Mesendoderm (in vitro differentiated cells): ENCODE data around the gene RNF220.

Experiments used
- DNase-seq: peaks from one replicate; pipeline ENCODE4 v3.0.0; 2013
- H2AK5ac ChIP-seq: 2 replicates; pipeline ENCODE4 v1.6.1; 2013; ENCODE audit warnings: low read length, inconsistent platforms
- H2BK120ac ChIP-seq: 2 replicates; pipeline ENCODE4 v1.6.1; 2013; ENCODE audit warnings: low read depth, mild to moderate bottlenecking, low read length, moderate library complexity, mixed read lengths
- H2BK15ac ChIP-seq: replicated peaks from 2 replicates; pipeline ENCODE4 v1.6.1; 2013; ENCODE audit warnings: low read depth, mild to moderate bottlenecking, moderate library complexity
- H2BK5ac ChIP-seq: 2 replicates; pipeline ENCODE4 v1.6.1; 2013; ENCODE audit warnings: low read length, inconsistent platforms
- H3K18ac ChIP-seq: 2 replicates; pipeline ENCODE4 v1.6.1; 2013; ENCODE audit warnings: mild to moderate bottlenecking, low read length, mixed read lengths
- H3K23ac ChIP-seq: one replicate; pipeline ENCODE4 v1.6.1; 2013; ENCODE audit warnings: low read length
- H3K27ac ChIP-seq: 2 replicates; pipeline ENCODE4 v1.5.1; 2013; ENCODE audit warnings: low read depth, mild to moderate bottlenecking, inconsistent platforms, low read length, moderate library complexity
- H3K27me3 ChIP-seq: 2 replicates; pipeline ENCODE4 v1.6.1; 2013; ENCODE audit warnings: low read length, control low read depth, mild to moderate bottlenecking, inconsistent platforms; ENCODE audit not compliant: insufficient read depth, poor library complexity
- H3K36me3 ChIP-seq: 2 replicates; pipeline ENCODE4 v1.6.1; 2013; ENCODE audit warnings: low read length, inconsistent platforms; ENCODE audit not compliant: control insufficient read depth, insufficient read depth
- H3K4ac ChIP-seq: one replicate; pipeline ENCODE4 v1.6.1; 2013; ENCODE audit warnings: low read depth, mild to moderate bottlenecking, low read length, moderate library complexity
- H3K4me1 ChIP-seq: 2 replicates; pipeline ENCODE4 v1.6.1; 2013; ENCODE audit warnings: low read depth, low read length, inconsistent platforms; ENCODE audit not compliant: control insufficient read depth
- H3K4me2 ChIP-seq: 2 replicates; pipeline ENCODE4 v1.6.1; 2013; ENCODE audit warnings: low read length
- H3K4me3 ChIP-seq: 2 replicates; pipeline ENCODE4 v1.5.1; 2013; ENCODE audit warnings: mild to moderate bottlenecking, low read length
- H3K56ac ChIP-seq: one replicate; pipeline ENCODE4 v1.6.1; 2013; ENCODE audit warnings: low read length
- H3K79me1 ChIP-seq: 2 replicates; pipeline ENCODE4 v1.6.1; 2013; ENCODE audit warnings: low read length, inconsistent platforms
- H3K79me2 ChIP-seq: 2 replicates; pipeline ENCODE4 v1.6.1; 2013; ENCODE audit warnings: mild to moderate bottlenecking, low read length; ENCODE audit not compliant: control insufficient read depth, insufficient read depth
- H3K9ac ChIP-seq: 2 replicates; pipeline ENCODE4 v1.6.1; 2013; ENCODE audit warnings: low read length, inconsistent platforms
- H4K5ac ChIP-seq: one replicate; pipeline ENCODE4 v1.6.1; 2013; ENCODE audit warnings: low read length
- H4K8ac ChIP-seq: one replicate; pipeline ENCODE4 v1.6.1; 2013; ENCODE audit warnings: low read depth, mild to moderate bottlenecking, control low read depth, low read length, moderate library complexity
- WGBS: extraction: QIAGEN DNeasy Blood & Tissue Kit; methylation state at CpG from one replicate; pipeline ENCODE4 v1.1.7; 2013; ENCODE audit warnings: low lambda C conversion rate, missing lambda C conversion rate; ENCODE audit not compliant: insufficient coverage; ENCODE audit errors: extremely low coverage; 5-methylcytosine and 5-hydroxymethylcytosine counted together

RNF220 gene

DNA sequence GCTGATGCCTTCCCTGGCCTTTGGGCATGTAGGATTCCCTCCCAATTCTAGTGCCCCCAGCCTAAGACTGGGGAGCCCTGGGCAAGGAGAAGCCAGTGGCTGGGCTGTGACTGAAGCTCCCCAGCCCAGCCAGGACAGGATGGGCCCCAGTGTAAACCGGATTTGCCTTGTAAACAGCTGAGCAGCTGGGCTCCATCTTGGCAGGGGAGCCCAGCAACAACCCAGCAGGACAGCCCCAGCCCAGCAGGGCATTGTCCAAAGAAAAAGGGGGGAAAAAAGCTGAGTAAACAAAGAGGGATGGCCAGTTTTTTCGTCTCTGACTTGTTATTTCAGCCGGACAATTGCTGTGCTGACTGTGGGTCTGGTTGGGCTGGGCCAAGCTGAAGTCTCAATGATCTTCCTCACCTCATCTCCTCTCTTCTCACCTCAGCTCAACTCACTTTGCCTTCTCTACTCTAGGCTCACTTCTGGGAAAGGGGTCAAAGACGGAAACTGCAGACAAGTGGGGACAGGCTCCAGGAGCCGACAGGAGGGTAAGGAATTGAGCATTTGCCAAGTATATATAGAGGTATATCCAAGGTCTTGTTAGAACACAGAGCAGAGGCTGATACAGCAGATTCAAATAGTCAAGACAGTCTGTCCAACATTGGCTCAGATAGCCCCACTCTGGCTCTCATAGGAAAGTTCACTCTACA lies 171.5 kb downstream of the RNF220 start:
- Histone ChIP-seq H3K27me3 (no peaks in the 10 kb centered on the region), H2BK15ac (no peak overlapping the region), H3K79me1 (no peaks in the 10 kb centered on the region), H3K4me3 (no peak overlapping the region), H2BK5ac (no peak overlapping the region), H4K8ac (no peak overlapping the region), H3K79me2 (no peaks in the 10 kb centered on the region), H3K18ac (no peak overlapping the region), H3K4me1 (peaks cover 4% of the 10 kb centered on the region), H3K23ac (no peak overlapping the region), H3K36me3 (no peaks in the 10 kb centered on the region), H3K4ac (no peak overlapping the region), H3K56ac (no peak overlapping the region), H3K4me2 (no peak overlapping the region), H3K9ac (no peak overlapping the region), H2BK120ac (no peak overlapping the region), H4K5ac (no peak overlapping the region), H3K27ac (no peak overlapping the region), H2AK5ac (no peak overlapping the region)
- WGBS, result no CpG with 5 or more reads among the region's 5 CpGs
- DNase-seq, result no peak

GRCh38 chr1:44581205-44581604 lies 176.2 kb downstream of the RNF220 start:
- no peak for DNase-seq
- Histone ChIP-seq H2AK5ac (no peak overlapping the region), H2BK15ac (no peak overlapping the region), H2BK5ac (no peak overlapping the region), H4K8ac (no peak overlapping the region), H3K4ac (no peak overlapping the region), H2BK120ac (no peak overlapping the region), H4K5ac (no peak overlapping the region), H3K56ac (no peak overlapping the region), H3K36me3 (no peaks in the 10 kb centered on the region), H3K79me2 (no peaks in the 10 kb centered on the region), H3K79me1 (no peaks in the 10 kb centered on the region), H3K18ac (no peak overlapping the region), H3K4me2 (no peak overlapping the region), H3K4me3 (no peak overlapping the region), H3K4me1 (peaks cover 4% of the 10 kb centered on the region), H3K27me3 (no peaks in the 10 kb centered on the region), H3K9ac (no peak overlapping the region), H3K27ac (no peak overlapping the region), H3K23ac (no peak overlapping the region)
- no CpG with 5 or more reads among the region's 6 CpGs for WGBS

GRCh38 chr1:44584167-44584566 lies 179.1 kb downstream of the RNF220 start:
- no peaks in the 10 kb centered on the region for H3K36me3 ChIP-seq
- no peak overlapping the region for H3K18ac ChIP-seq
- no peaks in the 10 kb centered on the region for H3K79me1 ChIP-seq
- H4K5ac ChIP-seq, result no peak overlapping the region
- H3K56ac ChIP-seq, result no peak overlapping the region
- peak; percentile 23 for DNase-seq
- no peak overlapping the region for H3K23ac ChIP-seq
- no peak overlapping the region for H3K4me3 ChIP-seq
- no peak overlapping the region for H2BK120ac ChIP-seq
- H4K8ac ChIP-seq, result no peak overlapping the region
- H3K27me3 ChIP-seq, result no peaks in the 10 kb centered on the region
- H3K9ac ChIP-seq, result no peak overlapping the region
- H3K27ac ChIP-seq, result no peak overlapping the region
- no peaks in the 10 kb centered on the region for H3K79me2 ChIP-seq
- H2BK15ac ChIP-seq, result no peak overlapping the region
- no peaks in the 10 kb centered on the region for H3K4me1 ChIP-seq
- no peak overlapping the region for H3K4ac ChIP-seq
- no peak overlapping the region for H2BK5ac ChIP-seq
- no CpG with 5 or more reads among the region's 6 CpGs for WGBS
- no peak overlapping the region for H3K4me2 ChIP-seq
- no peak overlapping the region for H2AK5ac ChIP-seq

DNA sequence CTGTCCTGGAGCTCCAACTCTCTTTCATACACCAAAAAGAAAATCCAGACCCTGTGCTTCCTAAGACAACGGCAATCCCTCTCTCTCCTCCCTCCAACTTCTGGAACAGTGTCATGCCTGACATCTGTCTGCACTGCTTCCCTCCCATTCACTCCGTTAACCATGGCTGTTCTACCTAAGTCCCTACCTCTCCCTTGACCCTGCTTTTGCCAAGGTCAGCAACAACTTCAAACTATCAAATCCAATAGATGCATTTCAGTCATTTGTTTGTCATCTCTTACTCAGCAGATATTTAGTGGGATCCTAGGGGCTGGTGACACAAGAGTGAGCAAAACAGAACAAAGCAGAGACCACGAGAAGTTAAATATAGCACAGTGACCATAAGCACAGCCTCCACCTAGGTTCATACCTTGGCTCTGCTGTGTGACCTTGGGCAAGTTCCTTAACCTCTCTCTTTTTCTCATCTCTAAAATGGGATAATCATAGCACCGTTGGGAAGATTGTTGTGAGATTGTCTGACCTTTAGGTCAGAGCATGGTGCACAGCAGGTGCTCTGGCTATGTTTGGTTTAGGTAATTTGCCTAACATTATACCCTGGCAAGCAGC lies 180.4 kb downstream of the RNF220 start:
- H3K9ac ChIP-seq, result no peak overlapping the region

GRCh38 chr1:44587796-44588460 lies 182.9 kb downstream of the RNF220 start:
- Histone ChIP-seq H4K5ac (no peak overlapping the region), H2BK5ac (no peak overlapping the region), H3K4ac (no peak overlapping the region), H3K23ac (no peak overlapping the region), H3K79me2 (no peaks in the 10 kb centered on the region), H3K4me1 (no peaks in the 10 kb centered on the region), H3K18ac (no peak overlapping the region), H3K36me3 (no peaks in the 10 kb centered on the region), H3K4me2 (no peak overlapping the region), H3K4me3 (no peak overlapping the region), H2BK120ac (no peak overlapping the region), H2AK5ac (no peak overlapping the region), H4K8ac (no peak overlapping the region), H3K27ac (no peak overlapping the region), H3K79me1 (no peaks in the 10 kb centered on the region), H3K9ac (no peak overlapping the region), H2BK15ac (no peak overlapping the region), H3K56ac (no peak overlapping the region), H3K27me3 (no peaks in the 10 kb centered on the region)
- WGBS, result no CpG with 5 or more reads among the region's 17 CpGs
- no peak for DNase-seq

More for the DNA sequence above, 180.4 kb downstream of the RNF220 start:
- Histone ChIP-seq H4K5ac (no peak overlapping the region), H3K27ac (no peak overlapping the region), H3K18ac (no peak overlapping the region), H2AK5ac (no peak overlapping the region), H3K56ac (no peak overlapping the region), H3K4me3 (no peak overlapping the region), H3K79me2 (no peaks in the 10 kb centered on the region), H3K23ac (no peak overlapping the region), H2BK120ac (no peak overlapping the region), H3K4me1 (no peaks in the 10 kb centered on the region), H3K36me3 (no peaks in the 10 kb centered on the region), H2BK15ac (no peak overlapping the region), H3K4ac (no peak overlapping the region), H2BK5ac (no peak overlapping the region), H3K27me3 (no peaks in the 10 kb centered on the region), H3K4me2 (no peak overlapping the region), H3K79me1 (no peaks in the 10 kb centered on the region), H4K8ac (no peak overlapping the region)
- no CpG with 5 or more reads among the region's 4 CpGs for WGBS
- no peak for DNase-seq
